WTC11 (cell line): ENCODE measurements around the gene GHRL. TPM values are rescaled to one million over a fixed set of nuclear protein-coding genes. Genes with fewer than 3 reads are reported as not detected.

Experiments
- ATAC-seq: fragments of 200-7000 bp; cut with Tn5 transposase; 2 replicates; pipeline ENCODE4 v1.10.0; 2021; ENCODE audit warnings: mild to moderate bottlenecking, moderate library complexity
- CTCF ChIA-PET: fragments of 300-600 bp; sonication (Branson Sonifier 250); formaldehyde crosslinking; loops from one replicate; lab custom pipeline; 2021; ENCODE audit warnings: antibody characterized with exemption; lab: Charles Lee
- POLR2A ChIA-PET: fragments of 350-600 bp; sonication (Branson Sonifier 250); formaldehyde crosslinking; loops from one replicate; lab custom pipeline; 2021; ENCODE audit warnings: antibody characterized with exemption; lab: Charles Lee
- DNase-seq: peaks from one replicate; pipeline ENCODE4 v3.0.0; 2021; ENCODE audit warnings: low spot score
- H3K27ac Mint-ChIP-seq: 2 replicates; pipeline ENCODE4 v1.8.0; 2021; ENCODE audit warnings: mixed read lengths
- H3K27me3 Mint-ChIP-seq: 2 replicates; pipeline ENCODE4 v1.8.0; 2021; ENCODE audit warnings: low read depth, mild to moderate bottlenecking, moderate library complexity, mixed read lengths
- H3K36me3 Mint-ChIP-seq: 2 replicates; pipeline ENCODE4 v1.8.0; 2021; ENCODE audit warnings: mixed read lengths
- H3K4me1 Mint-ChIP-seq: 2 replicates; pipeline ENCODE4 v1.8.0; 2022; ENCODE audit warnings: mixed read lengths
- H3K4me3 Mint-ChIP-seq: 2 replicates; pipeline ENCODE4 v1.8.0; 2021; ENCODE audit warnings: mild to moderate bottlenecking, moderate library complexity, mixed read lengths
- H3K9me3 Mint-ChIP-seq: 2 replicates; pipeline ENCODE4 v1.8.0; 2021; ENCODE audit warnings: mixed read lengths
- CREB1 ChIP-seq: sonication (generic); formaldehyde crosslinking; IDR thresholded peaks from 2 replicates; pipeline ENCODE4 v1.8.0; 2023; ENCODE audit warnings: mild to moderate bottlenecking, missing genetic modification reagents
- ELF4 ChIP-seq: sonication (generic); formaldehyde crosslinking; IDR thresholded peaks from 2 replicates; pipeline ENCODE4 v1.8.1; 2022; ENCODE audit warnings: low read depth, mild to moderate bottlenecking, moderate library complexity, missing genetic modification reagents
- ETV6 ChIP-seq: sonication (generic); formaldehyde crosslinking; IDR thresholded peaks from 2 replicates; pipeline ENCODE4 v1.8.1; 2022; ENCODE audit warnings: mild to moderate bottlenecking, missing genetic modification reagents
- IRF1 ChIP-seq: sonication (generic); formaldehyde crosslinking; IDR thresholded peaks from 2 replicates; pipeline ENCODE4 v1.8.0; 2023; ENCODE audit warnings: missing genetic modification reagents
- IRF2 ChIP-seq: sonication (generic); formaldehyde crosslinking; IDR thresholded peaks from 2 replicates; pipeline ENCODE4 v1.8.0; 2022; ENCODE audit warnings: low read depth, missing genetic modification reagents, borderline replicate concordance
- MXD4 ChIP-seq: fragments of 250-450 bp; sonication (Bioruptor Pico); IDR thresholded peaks from 2 replicates; pipeline ENCODE4 v1.8.0; 2021; ENCODE audit warnings: mild to moderate bottlenecking, moderate library complexity, borderline replicate concordance
- NR1H2 ChIP-seq: sonication (generic); formaldehyde crosslinking; IDR thresholded peaks from 2 replicates; pipeline ENCODE4 v1.9.0; 2021; ENCODE audit warnings: mild to moderate bottlenecking, moderate library complexity, missing genetic modification reagents
- PRRX2 ChIP-seq: fragments of 250-450 bp; sonication (Bioruptor Pico); IDR thresholded peaks from 2 replicates; pipeline ENCODE4 v1.8.0; 2021; ENCODE audit warnings: mild to moderate bottlenecking
- SOX15 ChIP-seq: fragments of 250-450 bp; sonication (Bioruptor Pico); IDR thresholded peaks from 2 replicates; pipeline ENCODE4 v1.9.0; 2021; ENCODE audit warnings: mild to moderate bottlenecking
- SP1 ChIP-seq: sonication (generic); formaldehyde crosslinking; conservative IDR thresholded peaks from 2 replicates; pipeline ENCODE4 v1.8.1; 2022; ENCODE audit warnings: missing genetic modification reagents
- TCF7 ChIP-seq: sonication (generic); formaldehyde crosslinking; IDR thresholded peaks from 2 replicates; pipeline ENCODE4 v1.8.0; 2022; ENCODE audit warnings: mild to moderate bottlenecking, low read depth, missing genetic modification reagents, moderate library complexity
- ZNF317 ChIP-seq: sonication (generic); formaldehyde crosslinking; IDR thresholded peaks from 2 replicates; pipeline ENCODE4 v1.8.1; 2023; ENCODE audit warnings: low read depth, mild to moderate bottlenecking, moderate library complexity, missing genetic modification reagents, borderline replicate concordance
- ZNF425 ChIP-seq: fragments of 250-450 bp; sonication (Bioruptor Pico); conservative IDR thresholded peaks from 2 replicates; pipeline ENCODE4 v1.9.0; 2021; ENCODE audit warnings: mild to moderate bottlenecking
- ZNF671 ChIP-seq: fragments of 250-450 bp; sonication (Bioruptor Pico); IDR thresholded peaks from 2 replicates; pipeline ENCODE4 v1.8.0; 2021; ENCODE audit warnings: mild to moderate bottlenecking
- total RNA-seq: library from RNA; stranded (reverse); gene quantifications from 3 replicates; pipeline ENCODE4 v1.2.3, GENCODE V29; 2021
- TF ChIP-seq, protein P1 (sequence below): sonication (generic); formaldehyde crosslinking; IDR thresholded peaks from 2 replicates; pipeline ENCODE4 v1.8.0; 2022; ENCODE audit warnings: mild to moderate bottlenecking, missing genetic modification reagents
- TF ChIP-seq, protein P2 (sequence below): sonication (generic); formaldehyde crosslinking; IDR thresholded peaks from 2 replicates; pipeline ENCODE4 v1.8.1; 2023; ENCODE audit warnings: mild to moderate bottlenecking, moderate library complexity, missing genetic modification reagents
- TF ChIP-seq, protein P3 (sequence below): fragments of 250-450 bp; sonication (Bioruptor Pico); IDR thresholded peaks from 2 replicates; pipeline ENCODE4 v2.1.2; 2022; ENCODE audit warnings: mild to moderate bottlenecking, moderate library complexity
- TF ChIP-seq, protein P4 (sequence below): sonication (generic); formaldehyde crosslinking; IDR thresholded peaks from 2 replicates; pipeline ENCODE4 v1.8.0; 2022; ENCODE audit warnings: mild to moderate bottlenecking, missing genetic modification reagents
- TF ChIP-seq, protein P5 (sequence below): sonication (generic); formaldehyde crosslinking; IDR thresholded peaks from 2 replicates; pipeline ENCODE4 v1.8.0; 2022; ENCODE audit warnings: mild to moderate bottlenecking, missing genetic modification reagents

GHRL gene
- total RNA-seq, 1 experiment from 2014 or later: 0.35 TPM

GRCh38 chr3:10320320-10320677, 27.6 kb upstream of the GHRL start:
- CTCF ChIA-PET: interaction anchor here (0.7 to 1.3 kb wide), 4 partner anchors 56 to 418 kb away, joined by 3 to 4 read pairs (median 3); no protein-coding TSS in a partner anchor
- TF ChIP-seq, protein P1, sequence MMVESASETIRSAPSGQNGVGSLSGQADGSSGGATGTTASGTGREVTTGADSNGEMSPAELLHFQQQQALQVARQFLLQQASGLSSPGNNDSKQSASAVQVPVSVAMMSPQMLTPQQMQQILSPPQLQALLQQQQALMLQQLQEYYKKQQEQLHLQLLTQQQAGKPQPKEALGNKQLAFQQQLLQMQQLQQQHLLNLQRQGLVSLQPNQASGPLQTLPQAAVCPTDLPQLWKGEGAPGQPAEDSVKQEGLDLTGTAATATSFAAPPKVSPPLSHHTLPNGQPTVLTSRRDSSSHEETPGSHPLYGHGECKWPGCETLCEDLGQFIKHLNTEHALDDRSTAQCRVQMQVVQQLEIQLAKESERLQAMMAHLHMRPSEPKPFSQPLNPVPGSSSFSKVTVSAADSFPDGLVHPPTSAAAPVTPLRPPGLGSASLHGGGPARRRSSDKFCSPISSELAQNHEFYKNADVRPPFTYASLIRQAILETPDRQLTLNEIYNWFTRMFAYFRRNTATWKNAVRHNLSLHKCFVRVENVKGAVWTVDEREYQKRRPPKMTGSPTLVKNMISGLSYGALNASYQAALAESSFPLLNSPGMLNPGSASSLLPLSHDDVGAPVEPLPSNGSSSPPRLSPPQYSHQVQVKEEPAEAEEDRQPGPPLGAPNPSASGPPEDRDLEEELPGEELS (CRISPR knock-in tag): no peak
- no peak for TF ChIP-seq IRF2 (CRISPR knock-in tag)
- TF ChIP-seq NR1H2 (CRISPR knock-in tag): no peak
- TF ChIP-seq CREB1: no peak
- TF ChIP-seq ELF4: no peak
- TF ChIP-seq, protein P2, sequence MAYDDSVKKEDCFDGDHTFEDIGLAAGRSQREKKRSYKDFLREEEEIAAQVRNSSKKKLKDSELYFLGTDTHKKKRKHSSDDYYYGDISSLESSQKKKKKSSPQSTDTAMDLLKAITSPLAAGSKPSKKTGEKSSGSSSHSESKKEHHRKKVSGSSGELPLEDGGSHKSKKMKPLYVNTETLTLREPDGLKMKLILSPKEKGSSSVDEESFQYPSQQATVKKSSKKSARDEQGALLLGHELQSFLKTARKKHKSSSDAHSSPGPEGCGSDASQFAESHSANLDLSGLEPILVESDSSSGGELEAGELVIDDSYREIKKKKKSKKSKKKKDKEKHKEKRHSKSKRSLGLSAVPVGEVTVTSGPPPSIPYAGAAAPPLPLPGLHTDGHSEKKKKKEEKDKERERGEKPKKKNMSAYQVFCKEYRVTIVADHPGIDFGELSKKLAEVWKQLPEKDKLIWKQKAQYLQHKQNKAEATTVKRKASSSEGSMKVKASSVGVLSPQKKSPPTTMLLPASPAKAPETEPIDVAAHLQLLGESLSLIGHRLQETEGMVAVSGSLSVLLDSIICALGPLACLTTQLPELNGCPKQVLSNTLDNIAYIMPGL (CRISPR knock-in tag): no peak
- TF ChIP-seq, protein P3, sequence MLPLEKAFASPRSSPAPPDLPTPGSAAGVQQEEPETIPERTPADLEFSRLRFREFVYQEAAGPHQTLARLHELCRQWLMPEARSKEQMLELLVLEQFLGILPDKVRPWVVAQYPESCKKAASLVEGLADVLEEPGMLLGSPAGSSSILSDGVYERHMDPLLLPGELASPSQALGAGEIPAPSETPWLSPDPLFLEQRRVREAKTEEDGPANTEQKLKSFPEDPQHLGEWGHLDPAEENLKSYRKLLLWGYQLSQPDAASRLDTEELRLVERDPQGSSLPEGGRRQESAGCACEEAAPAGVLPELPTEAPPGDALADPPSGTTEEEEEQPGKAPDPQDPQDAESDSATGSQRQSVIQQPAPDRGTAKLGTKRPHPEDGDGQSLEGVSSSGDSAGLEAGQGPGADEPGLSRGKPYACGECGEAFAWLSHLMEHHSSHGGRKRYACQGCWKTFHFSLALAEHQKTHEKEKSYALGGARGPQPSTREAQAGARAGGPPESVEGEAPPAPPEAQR (CRISPR knock-in tag): no peak
- TF ChIP-seq SOX15 (CRISPR knock-in tag): no peak
- TF ChIP-seq, protein P4, sequence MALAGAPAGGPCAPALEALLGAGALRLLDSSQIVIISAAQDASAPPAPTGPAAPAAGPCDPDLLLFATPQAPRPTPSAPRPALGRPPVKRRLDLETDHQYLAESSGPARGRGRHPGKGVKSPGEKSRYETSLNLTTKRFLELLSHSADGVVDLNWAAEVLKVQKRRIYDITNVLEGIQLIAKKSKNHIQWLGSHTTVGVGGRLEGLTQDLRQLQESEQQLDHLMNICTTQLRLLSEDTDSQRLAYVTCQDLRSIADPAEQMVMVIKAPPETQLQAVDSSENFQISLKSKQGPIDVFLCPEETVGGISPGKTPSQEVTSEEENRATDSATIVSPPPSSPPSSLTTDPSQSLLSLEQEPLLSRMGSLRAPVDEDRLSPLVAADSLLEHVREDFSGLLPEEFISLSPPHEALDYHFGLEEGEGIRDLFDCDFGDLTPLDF: no peak
- TF ChIP-seq TCF7: no peak
- no peak for TF ChIP-seq ZNF425 (CRISPR knock-in tag)
- H3K27me3 Mint-ChIP-seq: peaks cover 2% of the 10 kb centered on the region; the same call in 1 of the 2 replicates
- POLR2A ChIA-PET: interaction anchor here (0.6 to 1.2 kb wide), 2 partner anchors 179 to 924 kb away, joined by 3 read pairs; partner anchors contain the start of gene VHL
- peak overlapping the region; percentile 97 for H3K4me3 Mint-ChIP-seq
- DNase-seq (no peak), ATAC-seq (no peak)
- H3K4me1 Mint-ChIP-seq: peaks cover 10% of the 10 kb centered on the region
- H3K36me3 Mint-ChIP-seq: peaks cover 33% of the 10 kb centered on the region
- H3K9me3 Mint-ChIP-seq: no peaks in the 10 kb centered on the region
- peak overlapping the region; percentile 97 for H3K27ac Mint-ChIP-seq

GRCh38 chr3:10319804-10320203, 27.1 kb upstream of the GHRL start:
- Mint-ChIP-seq H3K27ac (peak overlapping the region; percentile 97; the same call in 1 of the 2 replicates), H3K4me3 (peak overlapping the region; percentile 97), H3K36me3 (peaks cover 36% of the 10 kb centered on the region), H3K4me1 (peaks cover 10% of the 10 kb centered on the region), H3K27me3 (no peaks in the 10 kb centered on the region), H3K9me3 (no peaks in the 10 kb centered on the region)
- no peak for ATAC-seq
- TF ChIP-seq IRF2 (CRISPR knock-in tag) (no peak), ZNF671 (CRISPR knock-in tag) (no peak), SP1 (CRISPR knock-in tag) (no peak), ETV6 (CRISPR knock-in tag) (no peak), SOX15 (CRISPR knock-in tag) (no peak)
- ChIA-PET CTCF (no interaction called here), POLR2A (no interaction called here)
- no peak for DNase-seq

GRCh38 chr3:10319251-10319650, 26.5 kb upstream of the GHRL start:
- no peak for ATAC-seq
- TF ChIP-seq, protein P3 (CRISPR knock-in tag): no peak
- TF ChIP-seq, protein P5, sequence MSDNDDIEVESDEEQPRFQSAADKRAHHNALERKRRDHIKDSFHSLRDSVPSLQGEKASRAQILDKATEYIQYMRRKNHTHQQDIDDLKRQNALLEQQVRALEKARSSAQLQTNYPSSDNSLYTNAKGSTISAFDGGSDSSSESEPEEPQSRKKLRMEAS (CRISPR knock-in tag): no peak
- TF ChIP-seq ZNF317 (CRISPR knock-in tag) (no peak), MXD4 (no peak), IRF1 (CRISPR knock-in tag) (no peak), PRRX2 (CRISPR knock-in tag) (no peak), ETV6 (CRISPR knock-in tag) (no peak)

More at GRCh38 chr3:10319251-10319650, 26.5 kb upstream of the GHRL start:
- Mint-ChIP-seq H3K4me1 (peaks cover 10% of the 10 kb centered on the region), H3K9me3 (no peaks in the 10 kb centered on the region), H3K27me3 (no peaks in the 10 kb centered on the region), H3K27ac (peak overlapping the region; percentile 57; the same call in 1 of the 2 replicates), H3K36me3 (peaks cover 41% of the 10 kb centered on the region), H3K4me3 (peak overlapping the region; percentile 97)
- no peak for DNase-seq
- ChIA-PET POLR2A (no interaction called here), CTCF (no interaction called here)
